Kidney tubule cell (primary cell): ENCODE measurements around the gene TENM4.

Experiments used
- DNase-seq: peaks from one replicate; pipeline ENCODE4 v3.0.0-alpha.2; 2018; ENCODE audit warnings: low spot score

The TENM4 gene

DNA sequence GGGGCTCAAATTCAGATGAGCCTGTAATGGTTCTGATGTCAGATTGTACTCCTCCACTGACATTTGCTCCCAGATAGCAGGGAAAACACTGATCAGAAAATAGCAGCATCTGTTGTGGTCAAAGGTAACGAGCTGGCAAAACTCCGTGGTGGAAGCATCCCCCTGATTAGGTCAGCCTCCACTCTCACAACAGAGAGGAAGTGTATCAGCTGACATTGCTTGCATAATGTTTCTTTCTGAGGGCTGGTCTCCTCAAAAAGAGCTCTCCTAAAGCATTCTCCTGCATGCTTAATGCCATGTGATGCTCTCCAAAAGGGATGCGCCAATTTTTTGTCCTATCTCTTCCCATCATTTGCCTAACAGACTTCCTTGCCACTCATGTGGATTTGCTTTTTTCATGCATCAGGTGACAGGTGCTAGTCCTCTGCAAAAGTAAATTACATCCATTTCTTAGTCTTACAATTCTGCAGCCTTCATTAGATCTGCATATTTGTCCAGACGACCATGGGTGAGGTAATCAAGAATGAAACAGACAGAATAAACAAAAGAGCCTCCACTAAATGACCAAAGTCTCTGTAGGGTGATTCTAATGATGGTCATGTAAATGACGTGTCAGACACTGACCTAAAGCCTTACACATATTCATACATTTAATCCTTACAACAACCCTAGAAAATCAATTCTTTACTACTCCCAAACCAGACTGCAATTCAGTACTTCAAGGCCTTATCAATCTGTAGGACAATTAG, 6.4 kb upstream of the TENM4 start:
- DNase-seq = no peak

DNA sequence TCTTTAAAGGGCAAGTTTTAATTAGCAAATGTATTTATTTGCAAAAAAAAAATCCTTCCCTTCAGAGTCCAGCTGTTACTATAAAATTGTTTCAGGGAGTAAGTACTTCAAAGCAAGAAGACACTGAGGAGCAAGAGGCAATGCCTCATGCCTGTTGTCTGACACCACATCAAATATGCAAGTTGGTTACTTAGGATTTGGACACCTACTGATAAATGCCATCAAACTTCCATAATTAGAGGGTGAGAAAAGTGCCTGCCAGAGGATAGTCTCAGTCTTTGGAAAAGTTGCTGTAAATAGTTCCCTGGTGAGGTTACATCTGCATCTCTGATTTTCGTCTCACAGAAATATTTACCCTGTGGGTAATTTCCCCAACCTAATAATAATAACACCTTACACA, 4.1 kb upstream of the TENM4 start:
- DNase-seq = no peak

DNA sequence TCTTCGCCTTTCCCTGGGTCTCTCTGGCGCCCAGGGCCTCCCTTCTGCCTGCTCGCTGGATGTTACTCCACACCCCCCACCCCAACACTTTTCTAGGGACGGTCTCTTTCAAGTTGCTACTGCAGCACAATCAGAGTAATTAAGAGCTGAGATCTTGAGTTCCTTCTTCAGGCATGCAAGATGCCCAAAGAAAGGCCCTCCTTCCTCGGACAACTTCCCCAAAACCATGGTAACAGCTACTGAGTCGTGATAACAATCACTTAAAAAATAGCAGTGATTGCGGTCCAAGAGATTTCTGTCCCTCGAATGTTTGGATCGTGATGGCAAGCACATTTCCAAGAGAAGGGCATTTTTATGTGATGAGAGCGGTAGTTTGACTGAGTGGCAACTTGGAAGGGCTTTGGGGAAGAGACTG, 638 bp upstream of the TENM4 start:
- DNase-seq = peak; percentile 52

DNA sequence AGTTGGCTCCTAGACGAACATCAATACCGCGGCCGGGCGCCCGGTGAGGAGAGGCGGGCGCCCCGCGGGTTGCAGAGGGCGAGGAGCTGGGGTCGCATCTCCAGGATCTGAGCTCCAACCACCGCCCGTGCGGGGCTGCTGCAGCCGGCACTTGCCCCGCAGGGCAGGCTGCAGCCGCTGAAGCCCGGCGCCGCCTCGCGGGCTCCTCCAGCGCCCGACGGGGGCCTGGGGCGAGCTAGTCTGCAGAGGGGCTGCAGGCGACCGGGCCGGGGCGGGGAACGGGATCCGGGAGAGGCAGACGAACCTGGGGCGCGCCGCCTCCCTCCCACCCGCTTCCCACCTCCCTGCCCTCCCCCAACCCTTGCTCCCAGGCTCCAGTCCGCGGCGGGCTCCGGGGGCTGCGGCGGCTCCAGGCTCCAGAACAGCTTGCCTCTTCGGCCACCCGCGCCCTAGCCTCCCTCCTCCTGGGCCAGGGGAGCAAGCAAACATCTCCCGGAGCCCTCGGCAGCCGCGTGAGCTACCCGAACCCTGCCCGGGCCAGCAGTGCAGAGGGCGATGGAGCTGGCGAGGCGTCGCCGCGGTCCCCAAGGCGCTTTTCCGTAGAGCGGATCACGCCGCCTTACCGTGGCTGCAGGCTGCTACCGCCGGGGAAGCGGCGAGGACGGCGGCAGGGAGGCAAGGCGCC, 802 bp downstream of the TENM4 start:
- no peak for DNase-seq

DNA sequence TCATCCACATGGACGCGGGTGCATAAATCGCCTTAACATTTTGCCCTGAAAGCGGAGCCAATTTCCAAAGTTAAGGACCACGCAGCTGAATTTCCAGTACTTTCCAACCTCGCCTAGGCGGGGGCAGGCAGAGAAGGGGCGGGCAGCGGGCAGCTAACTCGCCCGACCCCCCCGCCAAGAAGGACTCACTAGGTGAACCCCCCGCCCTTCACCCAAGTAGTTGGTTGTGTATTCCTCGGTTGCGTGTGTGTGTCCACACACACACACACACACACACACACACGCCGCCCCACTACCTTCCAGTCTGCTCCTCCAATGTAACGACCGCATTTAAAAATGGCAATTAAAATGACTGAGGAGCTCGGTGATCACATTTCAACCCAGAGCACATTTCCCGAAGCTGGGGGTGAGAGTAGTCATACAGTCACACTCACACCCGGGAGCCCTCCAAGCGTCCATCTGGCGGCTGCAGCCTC, 1.4 kb downstream of the TENM4 start:
- DNase-seq = peak; percentile 59

DNA sequence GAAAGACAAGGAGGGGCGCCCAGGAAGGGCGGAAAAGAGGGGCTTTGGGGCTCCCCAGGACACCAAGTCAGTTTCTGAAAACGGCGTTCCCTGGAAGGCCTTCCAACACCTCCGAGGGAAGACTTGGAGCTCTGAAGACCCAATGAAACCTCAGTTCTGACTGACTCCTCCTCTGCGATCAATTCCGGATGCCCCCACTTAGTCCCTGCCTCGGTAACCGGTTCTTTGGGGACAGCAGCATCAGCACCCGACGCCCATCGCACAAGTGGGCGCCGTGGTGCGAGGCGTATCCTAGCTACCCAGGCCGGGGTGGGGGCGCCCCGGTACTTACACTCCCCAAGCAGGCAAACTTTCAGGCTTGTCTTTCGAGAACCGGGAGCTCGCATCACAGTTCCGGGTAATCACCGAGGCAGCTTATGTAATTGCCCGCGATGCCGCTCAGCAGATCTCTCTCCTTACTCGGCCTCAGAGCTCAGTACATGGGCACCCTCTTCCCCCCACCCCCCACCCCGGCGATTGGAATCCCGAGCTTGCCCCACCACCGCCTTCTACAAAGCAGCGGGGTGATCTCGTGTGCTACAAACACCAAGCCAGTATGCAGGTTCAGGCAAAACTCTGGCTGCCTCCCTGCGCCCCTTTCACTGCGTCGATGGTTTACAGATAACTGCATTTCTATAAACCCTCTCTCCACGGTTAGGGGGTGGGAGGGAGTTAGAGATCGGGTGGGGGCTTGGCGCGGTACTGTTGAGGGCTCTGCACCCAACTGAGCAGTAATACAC, 2.0 kb downstream of the TENM4 start:
- DNase-seq = peak; percentile 47

DNA sequence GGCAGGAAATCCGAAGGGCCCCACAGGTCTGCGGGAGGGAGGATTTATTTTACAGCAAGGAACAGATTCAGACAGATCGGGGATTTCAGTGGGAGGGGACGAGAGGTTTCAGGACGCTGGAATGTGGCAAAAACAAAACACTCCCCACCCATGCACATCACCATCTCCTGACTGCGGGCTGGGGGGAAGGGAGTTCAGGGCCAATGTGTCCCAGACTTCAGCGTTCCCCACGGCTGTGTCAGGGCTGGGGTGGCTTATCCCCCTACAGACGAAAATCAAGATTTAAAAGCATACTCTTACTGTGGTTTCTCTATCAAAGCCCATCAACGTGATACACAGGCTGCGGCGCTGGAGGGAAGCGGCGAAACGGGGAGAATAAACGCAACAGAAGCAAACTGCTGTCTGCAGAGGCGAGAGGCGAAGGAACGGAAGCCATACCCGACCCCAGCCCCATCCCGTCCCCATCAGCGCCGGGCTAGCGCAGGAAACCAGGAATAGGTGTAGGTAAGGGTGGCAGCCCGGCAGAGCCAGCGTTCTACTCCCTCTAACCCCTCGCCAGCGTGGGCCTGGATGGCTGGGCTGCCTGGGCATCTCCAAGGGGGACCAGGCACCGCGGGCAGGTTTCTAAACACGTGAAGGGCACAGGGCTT, 2.7 kb downstream of the TENM4 start:
- peak; percentile 81 for DNase-seq

DNA sequence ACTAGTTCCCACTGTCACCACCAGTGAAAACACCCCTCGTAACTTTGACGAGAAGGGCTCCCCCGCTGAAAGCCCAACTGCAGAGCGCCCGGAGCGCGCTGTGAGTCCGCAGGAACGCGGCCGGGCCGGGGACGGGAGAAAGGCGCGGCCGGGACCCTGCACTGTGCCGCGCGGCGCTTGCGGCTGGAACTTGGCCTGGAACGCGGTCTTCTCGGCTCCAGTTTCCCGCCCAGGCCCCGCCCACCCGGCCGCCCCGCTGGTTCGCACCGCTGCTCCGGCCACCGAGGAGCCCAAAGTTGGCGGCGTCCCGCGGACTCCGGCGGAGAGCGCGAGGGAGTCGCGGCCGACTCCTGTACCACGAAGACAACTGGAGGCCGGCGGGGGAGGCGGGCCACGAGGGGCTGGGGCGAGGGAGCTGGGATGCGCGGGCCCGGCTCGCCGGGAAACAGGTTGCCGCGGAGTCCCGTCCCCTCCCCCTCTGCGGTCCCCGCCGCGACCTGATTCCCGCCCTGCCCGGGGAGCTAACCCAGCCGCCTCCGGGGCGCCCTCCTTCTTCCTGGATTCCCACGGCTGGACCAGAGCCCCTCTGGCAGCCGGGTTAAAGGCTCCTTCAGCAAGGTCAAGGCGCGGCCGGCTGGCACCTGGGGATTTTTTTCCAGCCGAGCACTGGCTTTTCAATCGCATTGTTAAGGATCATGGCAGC, 3.4 kb downstream of the TENM4 start:
- DNase-seq = peak; percentile 69

DNA sequence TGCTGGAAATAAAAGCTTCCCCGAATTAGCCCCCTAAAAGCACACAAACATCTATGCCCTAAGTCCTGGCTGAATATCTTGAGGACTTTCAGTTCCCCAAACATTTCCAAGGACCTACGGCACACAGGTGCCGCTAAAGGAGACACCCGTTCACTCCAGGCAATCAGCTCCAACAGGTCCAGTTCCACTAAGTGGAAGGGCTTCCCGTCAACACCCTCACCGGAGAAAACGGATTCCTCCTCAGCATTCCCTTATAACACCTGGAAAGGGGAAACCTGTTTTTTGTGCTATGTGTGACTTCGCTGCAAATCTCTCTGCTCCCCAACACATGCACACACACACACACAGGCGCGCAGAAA, 3.9 kb downstream of the TENM4 start:
- no peak for DNase-seq

DNA sequence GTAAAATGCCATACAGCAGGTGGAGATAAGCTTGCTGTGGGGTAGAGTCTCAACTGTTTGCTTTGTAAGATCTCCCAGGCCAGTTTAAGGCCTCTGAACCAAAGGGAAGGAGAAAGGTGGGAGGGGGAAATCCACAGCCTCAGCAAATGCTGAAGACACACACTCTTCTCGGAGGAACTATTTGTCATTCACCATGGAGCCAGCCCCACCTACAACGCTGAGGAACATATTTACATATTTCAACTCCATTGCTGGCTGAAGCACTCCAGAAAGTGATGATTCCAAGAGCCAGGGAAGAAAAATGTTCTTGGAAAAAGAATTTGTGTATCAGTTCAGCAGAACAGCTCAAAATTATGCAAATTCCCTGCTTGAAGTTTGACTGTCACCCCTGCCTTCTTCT, 6.5 kb downstream of the TENM4 start:
- DNase-seq = no peak

DNA sequence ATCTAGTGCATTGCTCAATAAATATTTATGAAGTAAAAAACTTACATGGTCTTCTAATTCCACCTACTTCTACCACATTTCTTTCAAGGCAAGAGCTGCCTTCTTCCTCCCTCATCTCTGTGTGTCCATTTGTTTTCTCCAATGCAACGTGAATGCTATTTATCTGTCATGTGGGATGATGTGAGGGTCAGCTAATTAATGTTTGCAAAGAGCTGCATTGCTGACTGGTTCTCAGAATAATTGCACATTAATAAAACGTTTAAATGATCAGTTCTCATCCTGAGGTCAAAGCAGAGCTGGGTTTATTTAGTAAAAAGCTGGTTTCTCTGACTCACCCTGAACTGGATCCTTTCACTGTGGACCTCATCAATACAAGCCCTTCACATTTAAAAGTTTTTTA, 8.7 kb downstream of the TENM4 start:
- no peak for DNase-seq

DNA sequence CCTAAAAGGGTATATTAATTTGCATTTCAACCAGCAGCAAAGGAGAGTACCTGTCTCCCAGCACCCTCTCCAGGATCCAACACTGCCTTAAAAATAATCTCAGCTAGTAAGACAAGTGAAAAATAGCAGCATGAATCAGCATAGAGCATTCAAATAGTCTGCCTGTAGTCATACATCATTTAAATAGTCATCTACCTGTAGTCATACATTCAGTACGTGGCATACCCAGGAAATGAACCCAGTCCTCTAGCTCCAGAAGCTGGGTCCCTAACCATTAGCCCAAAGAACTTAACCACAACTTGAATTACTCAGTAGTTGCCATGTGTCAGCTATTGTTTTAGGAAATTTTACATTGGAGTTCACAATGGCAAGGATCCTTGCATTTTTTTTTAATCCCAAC, 9.3 kb downstream of the TENM4 start:
- DNase-seq = peak; percentile 96

DNA sequence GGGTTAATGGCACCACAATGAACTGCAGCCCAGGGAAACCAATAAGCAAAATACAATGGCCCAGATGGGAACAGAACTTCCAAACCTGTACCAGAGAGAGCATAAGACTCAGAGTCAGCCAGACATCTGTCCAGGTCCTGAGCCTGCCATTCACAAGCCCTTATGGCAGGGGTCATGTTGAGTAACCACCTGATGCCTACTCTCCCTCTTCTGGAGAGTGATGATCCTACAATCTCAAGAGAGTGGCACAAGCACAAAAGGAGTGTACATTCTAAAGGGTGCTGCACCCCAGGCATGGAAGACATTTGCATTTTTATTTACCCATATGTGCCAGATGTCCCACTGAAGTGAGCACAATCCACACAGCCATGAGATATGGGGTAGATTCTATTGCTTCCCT, 10.6 kb downstream of the TENM4 start:
- DNase-seq = no peak

DNA sequence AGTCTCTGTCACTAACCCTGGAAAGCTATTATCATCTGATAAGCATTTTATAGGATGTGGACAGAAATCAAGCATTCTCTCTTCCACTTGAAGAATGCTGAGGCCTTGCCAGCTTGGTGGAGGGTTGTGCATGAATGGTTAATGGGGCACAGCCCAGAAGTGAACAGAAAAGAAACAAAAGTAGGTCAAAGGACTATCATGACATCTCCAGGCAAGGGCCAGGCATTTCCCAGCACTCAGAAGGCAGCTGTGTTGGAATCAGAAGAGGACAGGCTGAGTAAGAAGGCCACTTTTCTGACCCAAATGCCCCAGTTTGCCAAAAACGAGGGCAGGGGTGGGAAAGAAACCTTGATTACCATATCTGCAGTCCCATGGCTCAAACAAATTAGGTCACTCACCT, 12.4 kb downstream of the TENM4 start:
- peak; percentile 66 for DNase-seq

DNA sequence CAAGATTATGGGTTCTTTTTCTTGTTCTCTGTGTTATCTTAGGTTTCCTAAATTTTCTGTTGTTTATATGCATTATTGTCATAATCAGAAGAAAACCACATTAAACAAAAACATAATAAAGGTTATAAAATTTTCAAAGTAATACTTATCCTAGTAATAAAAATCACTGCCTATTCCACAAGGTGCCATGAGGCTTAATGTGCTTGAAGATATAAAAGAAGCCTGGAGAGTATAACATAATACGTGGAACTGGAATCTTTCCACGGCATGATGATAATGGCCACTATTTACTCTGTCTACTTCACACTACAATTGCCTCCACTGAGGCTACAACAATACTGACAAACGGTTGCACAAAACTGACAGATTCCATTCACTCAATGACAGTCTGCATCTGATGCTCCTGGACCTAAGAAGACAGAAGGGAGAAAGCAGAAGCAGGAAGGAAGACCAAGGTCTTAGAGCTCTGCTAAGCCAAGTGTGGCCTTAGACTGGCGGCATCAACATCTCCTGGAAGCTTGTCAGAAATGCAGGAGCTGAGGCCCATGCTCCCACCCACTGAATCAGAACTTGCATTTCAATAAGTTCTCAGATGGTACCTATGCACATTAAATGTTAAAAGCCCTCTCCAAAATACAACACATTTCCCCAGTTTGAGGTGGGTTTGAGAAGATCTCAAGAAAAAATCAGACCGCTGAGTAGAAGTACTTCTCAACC, 13.1 kb downstream of the TENM4 start:
- DNase-seq = no peak

DNA sequence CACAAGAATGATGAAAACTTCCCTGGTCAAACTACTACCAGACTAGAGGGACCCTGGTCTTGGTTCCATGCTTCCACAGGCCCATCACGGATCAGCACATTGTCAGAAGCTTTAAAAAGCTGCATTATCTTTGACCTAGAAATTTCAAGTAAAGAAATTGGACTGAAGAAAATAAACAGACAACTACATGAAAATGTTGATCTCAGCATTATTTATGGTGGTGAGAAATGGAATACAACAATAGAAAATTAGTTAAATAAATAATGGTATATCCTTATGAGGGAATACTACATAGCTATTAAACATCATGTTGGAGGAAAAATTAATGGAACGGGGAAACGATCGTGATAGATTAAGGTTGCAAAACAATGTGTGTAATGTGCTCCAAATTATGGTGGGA, 13.7 kb downstream of the TENM4 start:
- DNase-seq = no peak

DNA sequence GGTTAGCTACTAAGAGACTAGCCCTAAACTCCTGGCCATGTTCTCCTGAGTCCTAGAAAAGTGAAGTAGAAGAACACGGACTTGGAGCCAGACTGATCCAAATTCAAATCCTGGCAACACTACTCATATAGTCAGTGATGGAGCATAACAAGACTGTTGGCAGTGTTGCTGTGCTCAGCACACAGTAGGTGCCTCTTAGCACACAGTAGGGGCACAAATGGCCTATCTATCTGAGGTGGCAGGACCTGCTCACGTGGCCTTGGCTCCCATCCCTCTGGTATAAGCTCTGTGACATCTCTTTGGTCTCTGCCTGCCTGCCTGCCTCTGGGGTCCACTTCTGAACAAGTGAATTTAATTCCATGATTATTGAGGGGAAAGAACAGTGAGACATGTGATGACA, 15.4 kb downstream of the TENM4 start:
- no peak for DNase-seq

DNA sequence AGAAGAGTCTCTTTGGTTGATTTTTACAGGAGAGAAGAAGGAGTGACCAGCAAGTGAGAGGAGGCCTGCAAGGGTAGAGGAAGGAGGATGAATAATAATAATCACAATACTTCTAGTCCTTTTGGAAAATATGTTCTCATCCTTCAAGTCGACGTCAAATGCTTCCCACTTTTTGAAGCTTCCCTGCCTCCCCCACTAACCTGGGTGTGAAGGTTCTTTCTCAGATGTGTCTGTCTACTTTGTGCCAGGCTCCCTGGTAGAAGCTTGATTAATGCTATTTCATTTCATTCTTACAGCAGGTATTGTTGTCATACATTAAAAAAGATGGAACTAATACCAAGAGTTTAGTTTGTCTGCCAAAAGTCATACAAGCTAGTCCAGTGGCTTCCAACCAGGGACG, 17.1 kb downstream of the TENM4 start:
- no peak for DNase-seq

DNA sequence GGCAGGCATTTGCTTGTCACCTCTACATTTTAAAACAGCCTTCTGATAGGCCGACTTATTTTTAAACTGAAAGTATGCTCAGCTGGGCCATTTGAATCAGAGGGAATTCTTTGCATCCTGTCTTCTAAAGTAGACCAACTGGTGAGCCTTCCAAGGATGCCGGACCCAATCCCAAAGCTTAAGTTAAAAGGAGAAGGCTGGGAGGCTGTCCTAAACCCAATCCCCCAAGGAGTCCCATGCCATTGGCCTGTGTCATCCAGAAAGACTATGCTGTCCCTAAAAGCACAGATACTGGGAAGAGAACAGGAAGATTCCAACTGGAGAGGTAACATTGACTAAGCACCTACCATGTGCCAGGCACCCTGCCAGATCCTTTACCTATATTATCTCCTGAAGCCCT, 18.0 kb downstream of the TENM4 start:
- DNase-seq = no peak

DNA sequence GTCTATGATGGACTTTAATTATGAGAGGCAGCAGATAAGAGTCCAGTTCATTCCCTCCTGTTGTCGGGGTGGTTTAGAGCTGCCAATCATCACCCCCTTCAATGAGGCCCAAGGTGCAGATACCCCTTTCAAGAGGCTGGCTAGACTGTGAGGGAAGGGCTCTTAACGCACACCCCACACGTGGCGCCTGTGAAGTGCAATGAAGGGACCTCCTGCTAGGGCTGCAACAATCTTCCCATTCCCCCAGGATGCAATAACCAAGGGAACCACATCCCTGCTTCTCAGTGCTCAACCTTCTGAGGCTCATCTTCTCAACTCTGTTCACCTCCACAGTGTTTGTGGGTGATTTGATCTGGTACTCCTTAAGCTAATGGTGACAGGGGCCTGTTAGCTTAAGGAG, 19.0 kb downstream of the TENM4 start:
- no peak for DNase-seq

DNA sequence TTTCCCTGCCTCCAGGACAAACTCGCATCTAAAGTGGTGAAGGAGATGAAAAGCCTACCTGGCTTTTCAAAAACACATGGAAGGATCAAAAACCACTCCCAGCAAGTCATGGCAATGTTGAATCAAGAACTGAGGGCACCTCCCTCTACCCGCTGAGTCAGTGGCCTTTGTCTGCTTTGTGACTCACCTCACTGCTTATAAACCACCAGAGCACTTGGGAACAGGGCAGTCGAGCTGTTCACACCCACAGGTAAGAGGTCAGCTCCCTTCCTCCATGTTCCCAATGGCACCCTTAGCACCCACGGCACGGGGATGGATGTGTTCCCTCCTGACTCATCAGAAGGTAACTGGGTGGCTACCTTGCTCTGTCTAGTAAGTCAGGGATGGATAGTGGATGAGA, 21.7 kb downstream of the TENM4 start:
- peak; percentile 97 for DNase-seq
